Caco-2 (cell line): ENCODE measurements around the gene CTXND1. TPM values are rescaled to one million over a fixed set of nuclear protein-coding genes. Genes with fewer than 3 reads are reported as not detected.

ENCODE experiments used
- BruUV-seq: library from RNA; stranded (reverse); fragments of 400-500 nt; replicated peaks from 2 replicates; lab custom pipeline; 2021; lab: Mats Ljungman, UMichigan
- CTCF ChIA-PET: fragments of 300-600 bp; sonication (Branson Sonifier 250); formaldehyde crosslinking; loops from one replicate; lab custom pipeline; 2022; ENCODE audit warnings: antibody characterized with exemption; lab: Charles Lee
- POLR2A ChIA-PET: fragments of 300-600 bp; sonication (Branson Sonifier 250); formaldehyde crosslinking; loops from one replicate; lab custom pipeline; 2022; ENCODE audit warnings: antibody characterized with exemption; lab: Charles Lee
- DNase-seq, 2 experiments: peaks; one replicate each; pipeline versions ENCODE4 v3.0.0 to v3.0.0-alpha.2; 2020 to 2022
- H3K27me3 ChIP-seq: replicated peaks from 2 replicates; pipeline ENCODE4 v1.6.0; 2011; ENCODE audit warnings: low read length; ENCODE audit not compliant: control insufficient read depth, insufficient read depth
- H3K36me3 ChIP-seq: 2 replicates; pipeline ENCODE4 v1.5.1; 2011; ENCODE audit warnings: low read length; ENCODE audit not compliant: control insufficient read depth, insufficient read depth
- H3K4me1 ChIP-seq: fragments of 250-450 bp; sonication (Bioruptor Pico); 2 replicates; pipeline ENCODE4 v1.5.1; 2020; ENCODE audit warnings: mild to moderate bottlenecking
- H3K4me3 ChIP-seq: 2 replicates; pipeline ENCODE4 v1.5.1; 2011; ENCODE audit warnings: low read depth, mild to moderate bottlenecking, control low read depth, low read length
- H3K9me3 ChIP-seq: fragments of 250-450 bp; sonication (Bioruptor Pico); 2 replicates; pipeline ENCODE4 v1.5.1; 2020; ENCODE audit warnings: mild to moderate bottlenecking, moderate library complexity
- H3K27ac Mint-ChIP-seq: one replicate; pipeline ENCODE4 v1.8.0; 2022; ENCODE audit warnings: mixed read lengths; ENCODE audit not compliant: unreplicated experiment
- H3K27me3 Mint-ChIP-seq: one replicate; pipeline ENCODE4 v1.8.0; 2022; ENCODE audit warnings: mixed read lengths; ENCODE audit not compliant: insufficient read depth, unreplicated experiment
- H3K36me3 Mint-ChIP-seq: one replicate; pipeline ENCODE4 v1.8.0; 2022; ENCODE audit warnings: mild to moderate bottlenecking, mixed read lengths; ENCODE audit not compliant: insufficient read depth, unreplicated experiment
- H3K4me1 Mint-ChIP-seq: one replicate; pipeline ENCODE4 v1.8.0; 2022; ENCODE audit warnings: low read depth, mixed read lengths; ENCODE audit not compliant: unreplicated experiment
- H3K4me3 Mint-ChIP-seq: one replicate; pipeline ENCODE4 v1.8.0; 2022; ENCODE audit warnings: mild to moderate bottlenecking, moderate library complexity, mixed read lengths; ENCODE audit not compliant: unreplicated experiment
- H3K9me3 Mint-ChIP-seq: one replicate; pipeline ENCODE4 v1.8.0; 2022; ENCODE audit warnings: mixed read lengths; ENCODE audit not compliant: unreplicated experiment
- intact Hi-C: fragments of 100-400 bp; cut with micrococcal nuclease; formaldehyde crosslinking; loops from one replicate; pipeline ENCODE4 v1.10.0; 2022; ENCODE audit not compliant: unreplicated experiment
- total RNA-seq: library from RNA; stranded (reverse); gene quantifications from 2 replicates; pipeline ENCODE4 v1.2.3, GENCODE V29; 2022
- TF ChIP-seq, protein P1 (sequence below), 2 experiments: fragments of 200-600 bp in 1 of 2; IDR thresholded peaks; 1 replicate in 1 of 2; 2 replicates in 1 of 2; pipeline versions ENCODE4 v1.5.1 to v1.8.0; 2011 to 2022; ENCODE audit warnings: antibody characterized with exemption in 1 of 2, control low read depth in 1 of 2, inconsistent platforms in 1 of 2, low read depth in 1 of 2, low read length in 1 of 2, mild to moderate bottlenecking in 1 of 2, moderate library complexity in 1 of 2; ENCODE audit not compliant: insufficient read depth in 1 of 2, severe bottlenecking in 1 of 2, unreplicated experiment in 1 of 2

CTXND1 gene
- total RNA-seq, 1 experiment from 2014 or later, result 0.05 TPM

DNA sequence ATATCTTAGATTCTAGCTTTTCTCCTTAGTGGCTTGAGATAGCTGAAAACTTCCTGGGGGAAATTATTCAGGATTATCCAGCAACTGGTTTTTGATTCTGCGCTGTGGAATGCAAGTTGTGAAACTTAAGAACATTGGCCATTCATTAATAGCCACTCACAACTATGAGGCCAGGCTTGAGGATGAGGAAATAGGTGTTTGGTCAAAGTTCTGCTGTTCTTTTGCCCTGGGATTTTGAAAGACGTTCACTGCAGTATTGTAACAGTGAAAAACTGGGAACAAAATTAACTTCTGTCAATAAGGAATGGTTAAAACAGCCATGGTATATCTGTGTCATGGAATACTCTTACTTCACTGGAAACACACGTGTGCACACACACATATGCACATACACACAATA, 44.1 kb downstream of the CTXND1 start:
- peak in 1 of 2 experiments; percentile 29 for DNase-seq
- Mint-ChIP-seq H3K27me3 (peaks cover 2% of the 10 kb centered on the region), H3K4me1 (peaks cover 22% of the 10 kb centered on the region), H3K36me3 (peaks cover 5% of the 10 kb centered on the region), H3K4me3 (no peak overlapping the region), H3K9me3 (peaks cover 3% of the 10 kb centered on the region), H3K27ac (no peak overlapping the region)
- BruUV-seq, result no TSS peak
- Histone ChIP-seq H3K9me3 (no peaks in the 10 kb centered on the region), H3K27me3 (no peaks in the 10 kb centered on the region), H3K4me3 (no peak overlapping the region), H3K4me1 (peaks cover 19% of the 10 kb centered on the region), H3K36me3 (no peaks in the 10 kb centered on the region)
- intact Hi-C loops, result no loop called here
- ChIA-PET CTCF (no interaction called here), POLR2A (no interaction called here)
- TF ChIP-seq, protein P1, sequence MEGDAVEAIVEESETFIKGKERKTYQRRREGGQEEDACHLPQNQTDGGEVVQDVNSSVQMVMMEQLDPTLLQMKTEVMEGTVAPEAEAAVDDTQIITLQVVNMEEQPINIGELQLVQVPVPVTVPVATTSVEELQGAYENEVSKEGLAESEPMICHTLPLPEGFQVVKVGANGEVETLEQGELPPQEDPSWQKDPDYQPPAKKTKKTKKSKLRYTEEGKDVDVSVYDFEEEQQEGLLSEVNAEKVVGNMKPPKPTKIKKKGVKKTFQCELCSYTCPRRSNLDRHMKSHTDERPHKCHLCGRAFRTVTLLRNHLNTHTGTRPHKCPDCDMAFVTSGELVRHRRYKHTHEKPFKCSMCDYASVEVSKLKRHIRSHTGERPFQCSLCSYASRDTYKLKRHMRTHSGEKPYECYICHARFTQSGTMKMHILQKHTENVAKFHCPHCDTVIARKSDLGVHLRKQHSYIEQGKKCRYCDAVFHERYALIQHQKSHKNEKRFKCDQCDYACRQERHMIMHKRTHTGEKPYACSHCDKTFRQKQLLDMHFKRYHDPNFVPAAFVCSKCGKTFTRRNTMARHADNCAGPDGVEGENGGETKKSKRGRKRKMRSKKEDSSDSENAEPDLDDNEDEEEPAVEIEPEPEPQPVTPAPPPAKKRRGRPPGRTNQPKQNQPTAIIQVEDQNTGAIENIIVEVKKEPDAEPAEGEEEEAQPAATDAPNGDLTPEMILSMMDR (IDR thresholded peaks at IDR 0.05; ENCODE audit: insufficient read depth in 1 of 2, low read depth in 1 of 2, low read length in 1 of 2, severe bottlenecking in 1 of 2, unreplicated experiment in 1 of 2), result no peak

GRCh38 chr15:80204231-80204630, 47.8 kb downstream of the CTXND1 start:
- TF ChIP-seq, protein P1 (IDR thresholded peaks at IDR 0.05; ENCODE audit: insufficient read depth in 1 of 2, low read depth in 1 of 2, low read length in 1 of 2, severe bottlenecking in 1 of 2, unreplicated experiment in 1 of 2), result no peak
- peaks cover 22% of the 10 kb centered on the region for H3K4me1 Mint-ChIP-seq
- ChIA-PET CTCF (no interaction called here), POLR2A (no interaction called here)
- H3K27me3 ChIP-seq, result no peaks in the 10 kb centered on the region
- no peak overlapping the region for H3K4me3 ChIP-seq
- no peaks in the 10 kb centered on the region for H3K36me3 ChIP-seq
- BruUV-seq, result no TSS peak
- intact Hi-C loops, result no loop called here
- no peak overlapping the region for H3K27ac Mint-ChIP-seq
- H3K9me3 Mint-ChIP-seq, result no peaks in the 10 kb centered on the region
- peaks cover 2% of the 10 kb centered on the region for H3K27me3 Mint-ChIP-seq
- no peak for DNase-seq
- peaks cover 17% of the 10 kb centered on the region for H3K4me1 ChIP-seq
- H3K9me3 ChIP-seq, result no peaks in the 10 kb centered on the region
- no peaks in the 10 kb centered on the region for H3K36me3 Mint-ChIP-seq
- H3K4me3 Mint-ChIP-seq, result no peak overlapping the region

DNA sequence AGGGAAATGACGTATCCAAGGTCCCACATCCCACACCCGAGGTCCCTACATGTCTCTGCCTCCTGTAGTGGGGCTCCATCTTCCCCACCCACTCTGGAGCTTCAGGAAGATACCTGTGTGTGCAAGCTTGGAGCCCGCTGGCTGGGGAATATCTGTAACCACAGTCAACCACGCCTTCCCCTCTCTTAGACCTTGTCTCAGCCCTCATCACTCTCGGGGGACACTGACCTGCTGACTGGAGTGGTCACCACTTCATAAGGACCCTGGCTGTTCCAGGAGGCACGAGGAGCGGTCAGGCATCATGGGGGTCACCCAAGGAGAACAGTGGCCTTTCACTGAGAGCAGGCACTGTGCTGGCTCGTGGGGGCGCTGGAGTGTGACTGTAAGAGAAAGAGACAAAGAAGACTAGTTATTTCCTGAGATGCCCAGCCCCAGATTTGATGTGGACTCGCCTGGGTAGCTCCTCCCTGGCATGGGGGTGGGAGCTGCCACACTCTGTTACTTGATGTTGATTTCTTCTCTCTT, 48.6 kb downstream of the CTXND1 start:
- Mint-ChIP-seq H3K27me3 (peaks cover 2% of the 10 kb centered on the region), H3K4me3 (no peak overlapping the region), H3K9me3 (no peaks in the 10 kb centered on the region), H3K36me3 (no peaks in the 10 kb centered on the region), H3K27ac (no peak overlapping the region), H3K4me1 (peaks cover 22% of the 10 kb centered on the region)
- CTCF ChIA-PET, result no interaction called here
- TF ChIP-seq, protein P1 (IDR thresholded peaks at IDR 0.05; ENCODE audit: insufficient read depth in 1 of 2, low read depth in 1 of 2, low read length in 1 of 2, severe bottlenecking in 1 of 2, unreplicated experiment in 1 of 2), result no peak
- intact Hi-C loops, result no loop called here
- POLR2A ChIA-PET, result no interaction called here
- H3K4me1 ChIP-seq, result peaks cover 10% of the 10 kb centered on the region
- no peaks in the 10 kb centered on the region for H3K9me3 ChIP-seq
- H3K27me3 ChIP-seq, result no peaks in the 10 kb centered on the region
- DNase-seq, result no peak
- no peaks in the 10 kb centered on the region for H3K36me3 ChIP-seq
- no TSS peak for BruUV-seq
- no peak overlapping the region for H3K4me3 ChIP-seq
